CD4-positive, alpha-beta T cell treated with Interleukin-17A for 4 hours (primary cell): ENCODE data around the gene SLC1A7.

Experiments
- DNase-seq: peaks from one replicate; pipeline ENCODE4 v3.0.0-alpha.2; 2020; ENCODE audit warnings: mixed read lengths

Gene SLC1A7

GRCh38 chr1:53158900-53159299, 16.5 kb upstream of the SLC1A7 start:
- DNase-seq: no peak

GRCh38 chr1:53156783-53157182, 14.3 kb upstream of the SLC1A7 start:
- no peak for DNase-seq

GRCh38 chr1:53155945-53156344, 13.5 kb upstream of the SLC1A7 start:
- no peak for DNase-seq

GRCh38 chr1:53155534-53155933, 13.1 kb upstream of the SLC1A7 start:
- no peak for DNase-seq

GRCh38 chr1:53154859-53155438, 12.5 kb upstream of the SLC1A7 start:
- DNase-seq: no peak

- no peak for DNase-seq
Observed at GRCh38 chr1:53153752-53154151, 11.3 kb upstream of the SLC1A7 start.

- no peak for DNase-seq
Observed at GRCh38 chr1:53148123-53148522, 5.7 kb upstream of the SLC1A7 start.

GRCh38 chr1:53147174-53147573, 4.7 kb upstream of the SLC1A7 start:
- no peak for DNase-seq

GRCh38 chr1:53145942-53146708, 3.7 kb upstream of the SLC1A7 start:
- DNase-seq: no peak

GRCh38 chr1:53145619-53145941, 3.1 kb upstream of the SLC1A7 start:
- no peak for DNase-seq

- DNase-seq: no peak
Observed at GRCh38 chr1:53145051-53145600, 2.7 kb upstream of the SLC1A7 start.

GRCh38 chr1:53144201-53144600, 1.8 kb upstream of the SLC1A7 start:
- no peak for DNase-seq

GRCh38 chr1:53143527-53143926, 1.1 kb upstream of the SLC1A7 start:
- DNase-seq: no peak

GRCh38 chr1:53141487-53142055, 867 bp downstream of the SLC1A7 start:
- DNase-seq: no peak

- no peak for DNase-seq
Observed at GRCh38 chr1:53140451-53140850, 2.0 kb downstream of the SLC1A7 start.

- DNase-seq: no peak
Observed at GRCh38 chr1:53139951-53140361, 2.5 kb downstream of the SLC1A7 start.

GRCh38 chr1:53138991-53139884, 3.2 kb downstream of the SLC1A7 start:
- DNase-seq: no peak

GRCh38 chr1:53137729-53138128, 4.7 kb downstream of the SLC1A7 start:
- no peak for DNase-seq

- no peak for DNase-seq
Observed at GRCh38 chr1:53135735-53136114, 6.7 kb downstream of the SLC1A7 start.

- no peak for DNase-seq
Observed at GRCh38 chr1:53134961-53135734, 7.3 kb downstream of the SLC1A7 start.

GRCh38 chr1:53134042-53134485, 8.4 kb downstream of the SLC1A7 start:
- DNase-seq: no peak
